ENCODE results near the gene POLE. TPM values are rescaled to one million over a fixed set of nuclear protein-coding genes. Genes with fewer than 3 reads are reported as not detected.

Gene POLE
- total RNA-seq, 1 experiment from 2014 or later, result 147 TPM

- Histone ChIP-seq H2BK5ac (ENCODE audit: insufficient read length, low read length) (no peak overlapping the region), H4K8ac (replicated peaks; ENCODE audit: insufficient read length, low read depth, low read length) (no peak overlapping the region), H3K18ac (ENCODE audit: insufficient read length, low read depth, low read length) (no peak overlapping the region), H3K9ac (ENCODE audit: extremely low read depth, insufficient read length, low read length) (no peak overlapping the region), H4K91ac (ENCODE audit: insufficient read length, low read depth, low read length) (no peak overlapping the region), H3K79me2 (ENCODE audit: insufficient read depth, low read length) (no peaks in the 10 kb centered on the region), H3K4ac (ENCODE audit: low read depth, low read length) (no peak overlapping the region), H2BK20ac (ENCODE audit: low read depth, low read length, poor library complexity, severe bottlenecking) (no peak overlapping the region), H3K27ac (ENCODE audit: insufficient read length, low read depth, low read length) (no peak overlapping the region), H2AFZ (ENCODE audit: low read length) (no peak overlapping the region), H3K27me3 (ENCODE audit: insufficient read depth, low read length) (peaks cover 16% of the 10 kb centered on the region), H3K79me1 (ENCODE audit: insufficient read depth, low read depth, low read length, poor library complexity, severe bottlenecking) (no peaks in the 10 kb centered on the region), H3K56ac (ENCODE audit: insufficient read length, low read depth, low read length) (no peak overlapping the region), H3K14ac (ENCODE audit: insufficient read depth, low read length) (no peak overlapping the region), H2BK120ac (ENCODE audit: low read depth, low read length, poor library complexity, severe bottlenecking) (no peak overlapping the region), H3K9me3 (ENCODE audit: control insufficient read depth, low read depth, low read length) (peaks cover 17% of the 10 kb centered on the region), H3K4me1 (ENCODE audit: insufficient read depth, low read length) (no peaks in the 10 kb centered on the region), H3K23me2 (ENCODE audit: insufficient read length, low read depth, low read length, poor library complexity, severe bottlenecking) (no peaks in the 10 kb centered on the region), H4K5ac (ENCODE audit: insufficient read length, low read depth, low read length) (no peak overlapping the region), H3K23ac (ENCODE audit: insufficient read length, low read depth, low read length) (no peak overlapping the region), H4K20me1 (ENCODE audit: control insufficient read depth, insufficient read depth, insufficient read length) (no peaks in the 10 kb centered on the region), H3K4me2 (ENCODE audit: insufficient read depth, insufficient read length, low read length) (no peak overlapping the region), H2BK15ac (ENCODE audit: low read depth, low read length) (no peak overlapping the region), H3T11ph (ENCODE audit: low read length) (no peak overlapping the region), H2BK12ac (ENCODE audit: insufficient read length, low read depth, low read length) (no peak overlapping the region), H2AK5ac (ENCODE audit: insufficient read length, low read length) (no peak overlapping the region)
- H3K27me3 Mint-ChIP-seq (ENCODE audit: low read depth), result peaks cover 38% of the 10 kb centered on the region
- H3K4me1 Mint-ChIP-seq, result peaks cover 5 to 15% of the 10 kb centered on the region in 2 experiments
- WGBS (ENCODE audit: extremely low coverage, insufficient read length, low lambda C conversion rate), result no CpG with 5 or more reads among the region's 28 CpGs
- H3K27ac Mint-ChIP-seq, result no peak overlapping the region
- no peak for TF ChIP-seq CTCF (conservative IDR thresholded peaks at IDR 0.05)
- H3K36me3 Mint-ChIP-seq (ENCODE audit: insufficient read depth in 1 of 3, low read depth in 3 of 3), result peaks cover 18 to 30% (median 24%) of the 10 kb centered on the region in 3 experiments
- peaks cover 15 to 16% of the 10 kb centered on the region in 2 experiments for H3K9me3 Mint-ChIP-seq
- no peak for DNase-seq
- H3K4me3 Mint-ChIP-seq, result no peak overlapping the region
These were observed 66.1 kb downstream of the POLE start for GRCh38 chr12:132620899-132621656.

All from H9 (cell line).